Keratinocyte (primary cell): ENCODE data around the gene PLXNA2. TPM values are rescaled to one million over a fixed set of nuclear protein-coding genes. Genes with fewer than 3 reads are reported as not detected.

Experiments used
- DNase-seq: peaks from one replicate; pipeline ENCODE4 v3.0.0-alpha.2; 2011; ENCODE audit warnings: low read depth, missing footprints, low spot score
- FAIRE-seq: peaks from 2 replicates; lab custom pipeline; 2011; peaks lifted over from hg19 to GRCh38; lab: Jason Lieb, UNC
- H2AFZ ChIP-seq: 2 replicates; pipeline ENCODE4 v1.6.0; 2012; ENCODE audit warnings: low read length, control low read depth, inconsistent platforms; ENCODE audit not compliant: control insufficient read depth
- H3K27ac ChIP-seq: 2 replicates; pipeline ENCODE4 v1.5.1; 2011; ENCODE audit warnings: low read length; ENCODE audit not compliant: control insufficient read depth, insufficient read depth
- H3K27me3 ChIP-seq: 3 replicates; pipeline ENCODE4 v1.6.0; 2011; ENCODE audit warnings: low read length; ENCODE audit not compliant: control insufficient read depth, insufficient read depth; ENCODE audit errors: extremely low read depth
- H3K36me3 ChIP-seq, 2 experiments: 2 replicates in 1 of 2; 3 replicates in 1 of 2; pipeline ENCODE4 v1.5.1; 2011; ENCODE audit warnings: low read length in 2 of 2, mild to moderate bottlenecking in 1 of 2; ENCODE audit not compliant: control insufficient read depth in 2 of 2, insufficient read depth in 2 of 2; ENCODE audit errors: extremely low read depth in 1 of 2
- H3K4me1 ChIP-seq: 3 replicates; pipeline ENCODE4 v1.5.1; 2011; ENCODE audit warnings: low read length; ENCODE audit not compliant: control insufficient read depth, insufficient read depth; ENCODE audit errors: extremely low read depth
- H3K4me2 ChIP-seq: 3 replicates; pipeline ENCODE4 v1.6.0; 2011; ENCODE audit warnings: low read depth, low read length; ENCODE audit not compliant: control insufficient read depth, insufficient read depth; ENCODE audit errors: extremely low read depth
- H3K4me3 ChIP-seq, 3 experiments: fragments of 200-600 bp in 1 of 3; sonication (generic) in 1 of 3; 2 replicates in 2 of 3; 3 replicates in 1 of 3; pipeline ENCODE4 v1.5.1; 2011 to 2016; ENCODE audit warnings: low read length in 3 of 3, mild to moderate bottlenecking in 3 of 3, control low read depth in 2 of 3, inconsistent platforms in 1 of 3, low read depth in 1 of 3, mixed read lengths in 1 of 3, mixed run types in 1 of 3, moderate library complexity in 1 of 3; ENCODE audit not compliant: control insufficient read depth in 2 of 3, insufficient read depth in 2 of 3; ENCODE audit errors: extremely low read depth in 1 of 3
- H3K79me2 ChIP-seq: 2 replicates; pipeline ENCODE4 v1.6.0; 2012; ENCODE audit warnings: low read length; ENCODE audit not compliant: control insufficient read depth, insufficient read depth
- H3K9ac ChIP-seq: 3 replicates; pipeline ENCODE4 v1.6.0; 2011; ENCODE audit warnings: low read length; ENCODE audit not compliant: control insufficient read depth, insufficient read depth; ENCODE audit errors: extremely low read depth
- H3K9me1 ChIP-seq: 3 replicates; pipeline ENCODE4 v1.6.0; 2011; ENCODE audit warnings: low read length; ENCODE audit not compliant: control insufficient read depth, insufficient read depth; ENCODE audit errors: extremely low read depth
- H3K9me3 ChIP-seq: 2 replicates; pipeline ENCODE4 v1.5.1; 2012; ENCODE audit warnings: low read depth, low read length; ENCODE audit not compliant: control insufficient read depth
- H4K20me1 ChIP-seq: 3 replicates; pipeline ENCODE4 v1.6.0; 2011; ENCODE audit warnings: low read length; ENCODE audit not compliant: control insufficient read depth, insufficient read depth; ENCODE audit errors: extremely low read depth
- CTCF ChIP-seq, 3 experiments: IDR thresholded peaks in 1 of 3; conservative IDR thresholded peaks in 1 of 3; optimal IDR thresholded peaks in 1 of 3; 2 replicates in 2 of 3; 3 replicates in 1 of 3; pipeline versions ENCODE3 to v1.5.1; 2011; ENCODE audit warnings: low read length in 3 of 3, mild to moderate bottlenecking in 3 of 3, moderate library complexity in 2 of 3, control low read depth in 1 of 3, inconsistent platforms in 1 of 3; ENCODE audit not compliant: insufficient read depth in 2 of 3; ENCODE audit errors: extremely low read depth in 1 of 3
- EZH2 ChIP-seq: IDR thresholded peaks from one replicate; pipeline ENCODE4 v1.6.1; 2012; ENCODE audit warnings: inconsistent platforms, mild to moderate bottlenecking, low read length, moderate library complexity
- dilution Hi-C: fragments of 300-500 bp; cut with MboI; formaldehyde crosslinking; loops from one replicate; pipeline ENCODE4 v1.7.0; 2020; ENCODE audit warnings: low sequenced_read_pairs; ENCODE audit not compliant: extremely low pct_ligation_motif_present
- polyA plus RNA-seq, 5 experiments: library from polyadenylated mRNA; depleted of rRNA in 3 of 5; stranded (reverse) in 3 of 5; stranded (forward) in 1 of 5; unstranded in 1 of 5; fragments of >200 nt; gene quantifications; 1 replicate in 1 of 5; 2 replicates in 3 of 5; 3 replicates in 1 of 5; pipeline versions ENCODE4 v1.2.1 to v1.2.3, GENCODE V29; 2011 to 2012; ENCODE audit warnings: missing spikeins in 2 of 5, low read depth in 1 of 5, low replicate concordance in 1 of 5

PLXNA2 gene
- polyA plus RNA-seq, 1 donor (not counting 4 experiments of a cell fraction or from before 2014, with no cell fraction given) = 6.7 TPM

- Histone ChIP-seq H4K20me1 (no peaks in the 10 kb centered on the region), H3K9ac (no peak overlapping the region), H2AFZ (no peak overlapping the region), H3K36me3 (no peaks in the 10 kb centered on the region), H3K27me3 (peaks cover 18% of the 10 kb centered on the region), H3K4me1 (no peaks in the 10 kb centered on the region), H3K4me3 (no peak overlapping the region), H3K79me2 (no peaks in the 10 kb centered on the region), H3K9me1 (no peaks in the 10 kb centered on the region), H3K9me3 (no peaks in the 10 kb centered on the region), H3K27ac (no peak overlapping the region), H3K4me2 (no peak overlapping the region)
- FAIRE-seq (no peak), DNase-seq (no peak)
- dilution Hi-C loops = no loop called here
- TF ChIP-seq CTCF (optimal IDR thresholded peaks at IDR 0.05 in 1 of 3, IDR thresholded peaks at IDR 0.05 in 1 of 3, conservative IDR thresholded peaks at IDR 0.05 in 1 of 3; ENCODE audit: extremely low read depth in 1 of 3, insufficient read depth in 2 of 3, low read length in 3 of 3) = peak; percentile 51 to 62 (median 56)
- no peak for TF ChIP-seq EZH2
These were observed 250.4 kb downstream of the PLXNA2 start for GRCh38 chr1:207993477-207994445.

GRCh38 chr1:207992677-207993236, 251.4 kb downstream of the PLXNA2 start:
- no peak overlapping the region for H2AFZ ChIP-seq
- dilution Hi-C loops = no loop called here
- no peaks in the 10 kb centered on the region for H3K36me3 ChIP-seq
- no peak overlapping the region for H3K9ac ChIP-seq
- no peak overlapping the region for H3K4me2 ChIP-seq
- H3K27ac ChIP-seq = no peak overlapping the region
- H3K27me3 ChIP-seq = peaks cover 22% of the 10 kb centered on the region
- DNase-seq (no peak), FAIRE-seq (no peak)
- H4K20me1 ChIP-seq = no peaks in the 10 kb centered on the region
- no peaks in the 10 kb centered on the region for H3K4me1 ChIP-seq
- H3K9me1 ChIP-seq = no peaks in the 10 kb centered on the region
- no peaks in the 10 kb centered on the region for H3K9me3 ChIP-seq
- TF ChIP-seq EZH2 = no peak
- no peak for TF ChIP-seq CTCF (optimal IDR thresholded peaks at IDR 0.05 in 1 of 3, IDR thresholded peaks at IDR 0.05 in 1 of 3, conservative IDR thresholded peaks at IDR 0.05 in 1 of 3; ENCODE audit: extremely low read depth in 1 of 3, insufficient read depth in 2 of 3, low read length in 3 of 3)
- no peak overlapping the region for H3K4me3 ChIP-seq
- H3K79me2 ChIP-seq = no peaks in the 10 kb centered on the region
